GM19468 (cell line): ENCODE results near the gene PKP3.
"Not testable (repeated sequence)": the region's sequence is repeated elsewhere in the genome, so short reads cannot be mapped to it uniquely, and the experiment has no call there.

Experiments
- ATAC-seq: cut with Tn5 transposase; IDR thresholded peaks from one replicate; pipeline ENCODE4 v1.9.1; 2021; ENCODE audit warnings: mild to moderate bottlenecking, moderate library complexity, moderate number of reproducible peaks; ENCODE audit not compliant: unreplicated experiment; ENCODE audit errors: extremely low read depth

Gene PKP3

GRCh38 chr11:420054-420910 lies 26.3 kb downstream of the PKP3 start:
- ATAC-seq = no peak

DNA sequence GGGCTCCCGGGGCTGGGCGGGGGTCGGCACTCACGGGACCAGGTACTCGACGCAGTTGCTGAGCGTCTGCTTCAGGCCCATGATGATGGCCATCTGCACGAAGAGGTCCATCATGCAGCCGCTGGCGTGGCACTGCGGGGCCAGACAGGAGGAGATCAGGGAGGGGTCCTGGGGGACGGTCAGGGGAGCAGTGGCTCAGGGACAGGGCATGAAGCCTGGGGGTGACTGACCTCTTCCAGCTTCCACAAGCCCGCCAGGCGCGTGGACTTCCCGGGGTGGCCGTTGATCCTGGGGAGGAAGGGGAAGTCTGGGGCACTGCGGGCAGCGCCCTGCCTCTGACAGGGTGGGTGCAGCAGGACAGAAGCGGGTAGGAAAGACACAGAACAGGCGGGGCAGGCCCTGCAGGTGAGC lies 26.9 kb downstream of the PKP3 start:
- no peak for ATAC-seq

DNA sequence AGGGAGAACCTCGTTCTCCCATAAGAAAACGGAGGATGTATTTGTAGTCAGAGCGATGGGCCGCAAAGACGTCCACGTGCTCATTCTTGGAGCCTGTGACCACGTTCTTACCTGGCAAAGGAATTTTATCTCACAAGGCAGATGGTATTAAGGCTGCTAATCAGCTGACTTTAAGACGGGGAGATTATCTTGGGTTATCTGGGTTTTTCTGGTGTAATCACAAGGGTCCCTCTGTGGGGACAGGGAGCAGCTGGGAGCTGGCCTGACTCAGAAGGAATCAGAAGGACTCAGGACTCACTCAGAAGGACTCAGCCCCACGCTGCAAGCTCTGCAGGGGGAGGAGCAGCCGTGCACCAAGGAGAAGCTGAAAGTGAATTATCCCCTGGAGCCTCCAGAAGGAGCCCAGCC lies 28.2 kb downstream of the PKP3 start:
- no peak for ATAC-seq

- ATAC-seq = no peak
These were observed 30.2 kb downstream of the PKP3 start for GRCh38 chr11:424232-424631.

- not testable (repeated sequence) for ATAC-seq
These were observed 30.8 kb downstream of the PKP3 start for GRCh38 chr11:424766-425165.

GRCh38 chr11:425301-425700 lies 31.3 kb downstream of the PKP3 start:
- ATAC-seq = no peak

- ATAC-seq = no peak
These were observed 32.8 kb downstream of the PKP3 start for GRCh38 chr11:426851-427250.

DNA sequence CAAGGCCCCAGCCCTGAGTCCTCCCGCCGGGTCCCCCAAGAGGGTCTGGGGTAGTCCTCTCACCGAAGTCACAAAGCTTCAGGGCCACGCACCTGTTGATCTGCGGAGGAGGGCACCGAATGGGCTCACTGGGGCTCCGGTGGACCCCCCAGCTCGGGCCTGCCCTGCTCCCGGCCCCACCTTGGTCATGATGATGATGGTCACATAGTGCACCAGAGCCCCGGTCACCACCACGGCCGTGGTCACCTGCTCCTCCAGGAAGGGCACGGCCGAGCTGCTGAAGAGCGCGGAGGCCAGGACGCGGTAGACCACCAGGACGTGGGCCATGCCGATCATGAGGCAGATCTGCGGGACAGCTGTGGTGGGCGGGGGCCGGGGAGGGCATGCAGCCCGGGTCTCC lies 34.3 kb downstream of the PKP3 start:
- ATAC-seq = no peak

GRCh38 chr11:429391-429790 lies 35.4 kb downstream of the PKP3 start:
- ATAC-seq = no peak

DNA sequence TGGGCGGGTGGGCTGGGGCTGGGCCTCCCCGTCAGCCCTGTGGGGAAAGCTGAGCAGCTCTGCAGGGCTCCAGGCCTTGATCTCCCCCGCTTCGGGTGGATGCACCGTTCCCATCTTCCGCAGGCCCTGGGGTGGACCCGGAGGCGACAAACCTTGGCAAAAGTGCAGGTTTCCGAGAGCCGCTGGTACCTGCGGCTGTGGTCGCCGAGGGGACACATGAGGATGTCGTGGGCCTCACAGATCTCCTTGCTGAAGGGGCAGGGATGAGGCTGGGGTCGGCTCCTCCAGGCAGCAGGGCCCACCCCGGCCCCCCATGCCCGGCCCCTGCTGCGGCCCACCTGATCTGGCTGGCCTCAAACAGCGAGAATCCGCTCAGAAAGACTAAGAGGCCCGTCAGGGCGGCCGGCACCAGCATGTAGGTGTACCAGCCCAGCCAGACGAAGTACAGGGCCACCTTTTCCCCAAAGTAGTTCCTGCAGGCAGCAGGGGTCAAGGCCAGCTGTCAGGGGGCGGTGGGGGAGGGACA lies 36.0 kb downstream of the PKP3 start:
- no peak for ATAC-seq

GRCh38 chr11:431921-432320 lies 37.9 kb downstream of the PKP3 start:
- ATAC-seq = no peak

GRCh38 chr11:432501-433100 lies 38.6 kb downstream of the PKP3 start:
- ATAC-seq = no peak

DNA sequence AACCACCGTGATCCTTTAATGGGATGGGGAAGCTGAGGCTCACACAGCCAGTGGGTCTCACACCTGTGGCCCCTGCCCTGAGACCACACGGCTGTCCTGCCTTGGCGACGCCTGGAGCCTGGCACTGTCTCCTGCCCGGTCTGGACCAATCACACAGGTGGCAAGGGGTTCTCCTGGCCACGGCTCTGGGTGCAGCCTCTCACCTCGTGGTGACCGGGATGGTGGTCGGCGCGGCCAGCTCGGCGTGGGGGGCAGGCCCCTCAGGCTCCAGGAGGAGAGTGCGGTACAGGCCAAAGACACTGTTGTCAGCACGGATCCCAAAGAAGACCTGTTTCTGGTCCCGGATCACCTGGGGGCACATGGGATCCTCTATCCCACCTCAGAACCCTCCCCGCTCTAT lies 39.1 kb downstream of the PKP3 start:
- ATAC-seq = no peak

GRCh38 chr11:433641-434040 lies 39.6 kb downstream of the PKP3 start:
- no peak for ATAC-seq

DNA sequence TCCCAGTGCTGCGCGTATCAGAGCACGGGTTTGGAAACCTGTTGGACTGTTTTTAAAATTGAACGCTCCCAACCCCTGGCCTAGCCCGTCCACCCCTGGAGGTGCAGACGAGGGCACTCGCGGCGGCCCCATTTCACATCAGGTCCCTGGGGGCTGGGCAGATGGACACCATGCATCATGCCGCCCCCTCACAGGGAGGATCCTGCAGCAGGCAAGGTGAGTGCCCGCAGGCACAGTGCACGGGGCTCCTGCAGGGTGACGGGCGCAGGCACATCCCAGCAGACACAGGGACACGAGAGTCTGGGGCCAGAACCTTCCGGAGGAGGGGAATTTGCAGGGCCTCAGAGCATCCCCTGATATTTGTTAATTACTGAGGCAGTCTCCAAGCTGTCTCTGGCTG lies 40.5 kb downstream of the PKP3 start:
- no peak for ATAC-seq

- not testable (repeated sequence) for ATAC-seq
These were observed 41.2 kb downstream of the PKP3 start for GRCh38 chr11:434999-435740.

- no peak for ATAC-seq
These were observed 43.3 kb downstream of the PKP3 start for GRCh38 chr11:437228-437870.

- ATAC-seq = no peak
These were observed 44.3 kb downstream of the PKP3 start for GRCh38 chr11:438101-438844.

- ATAC-seq = no peak
These were observed 45.5 kb downstream of the PKP3 start for GRCh38 chr11:439315-440064.
